HG02642 (cell line): ENCODE data around the gene NBEAL1.
"Not testable (repeated sequence)": the region's sequence is repeated elsewhere in the genome, so short reads cannot be mapped to it uniquely, and the experiment has no call there.

Source experiments
- ATAC-seq: cut with Tn5 transposase; IDR thresholded peaks from one replicate; pipeline ENCODE4 v1.9.1; 2021; ENCODE audit warnings: mild to moderate bottlenecking; ENCODE audit not compliant: unreplicated experiment, poor library complexity

NBEAL1 gene

GRCh38 chr2:203102357-203102756 is 87.7 kb downstream of the NBEAL1 start:
- not testable (repeated sequence) for ATAC-seq

DNA sequence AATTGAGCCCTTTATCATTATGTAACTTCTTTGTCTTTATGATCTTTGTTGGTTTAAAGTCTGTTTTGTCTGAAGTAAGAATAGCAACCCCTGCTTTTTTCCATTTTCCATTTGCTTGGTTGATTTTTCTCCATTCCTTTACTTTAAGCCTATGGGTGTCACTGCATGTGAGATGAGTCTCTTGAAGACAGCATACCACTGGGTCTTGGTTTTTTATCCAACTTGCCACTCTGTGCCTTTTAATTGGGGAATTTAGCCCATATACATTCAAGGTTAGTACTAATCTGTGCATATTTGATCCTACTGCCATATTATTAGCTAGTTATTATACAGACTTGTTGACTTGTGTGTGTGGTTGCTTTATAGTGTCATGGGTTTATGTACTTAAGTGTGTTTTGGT is 89.6 kb downstream of the NBEAL1 start:
- no peak for ATAC-seq

DNA sequence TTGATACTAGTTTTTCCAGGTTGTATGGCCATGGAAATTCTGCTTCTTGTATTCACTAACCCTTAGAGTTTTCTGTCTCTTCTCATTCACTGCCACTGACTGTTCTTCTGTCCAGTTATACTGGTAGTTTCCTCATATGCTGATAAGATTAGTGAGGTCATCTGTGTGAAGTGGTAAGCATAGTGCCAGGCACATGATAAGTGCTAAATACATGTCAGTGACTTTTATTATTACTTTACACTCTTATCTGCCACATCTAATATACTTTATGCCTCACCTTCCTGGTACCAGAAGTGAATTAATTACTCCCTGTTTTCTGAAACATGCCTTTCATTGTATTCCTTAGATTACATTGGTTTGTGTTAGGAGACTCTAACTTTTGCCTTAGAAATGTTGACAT is 91.3 kb downstream of the NBEAL1 start:
- ATAC-seq: no peak

DNA sequence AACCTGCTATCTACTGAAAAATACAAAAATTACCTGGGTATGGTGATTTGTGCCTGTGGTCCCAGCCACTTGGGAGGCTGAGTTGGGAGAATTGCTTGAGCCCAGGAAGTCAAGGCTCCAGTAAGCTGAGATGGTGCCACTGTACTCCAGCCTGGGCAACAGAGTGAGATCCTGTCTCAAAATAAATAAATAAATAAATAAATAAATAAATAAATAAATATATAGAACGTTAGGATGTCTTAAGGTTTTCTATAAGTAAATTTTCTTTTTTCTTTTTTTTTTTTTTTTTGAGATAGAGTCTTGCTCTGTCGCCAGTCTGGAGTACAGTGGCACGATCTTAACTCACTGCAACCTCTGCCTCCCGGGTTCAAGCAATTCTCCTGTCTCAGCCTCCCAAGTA is 95.8 kb downstream of the NBEAL1 start:
- ATAC-seq: not testable (repeated sequence)

GRCh38 chr2:203112342-203112741 is 97.7 kb downstream of the NBEAL1 start:
- no peak for ATAC-seq

GRCh38 chr2:203115201-203115700 is 100.6 kb downstream of the NBEAL1 start:
- ATAC-seq: not testable (repeated sequence)

DNA sequence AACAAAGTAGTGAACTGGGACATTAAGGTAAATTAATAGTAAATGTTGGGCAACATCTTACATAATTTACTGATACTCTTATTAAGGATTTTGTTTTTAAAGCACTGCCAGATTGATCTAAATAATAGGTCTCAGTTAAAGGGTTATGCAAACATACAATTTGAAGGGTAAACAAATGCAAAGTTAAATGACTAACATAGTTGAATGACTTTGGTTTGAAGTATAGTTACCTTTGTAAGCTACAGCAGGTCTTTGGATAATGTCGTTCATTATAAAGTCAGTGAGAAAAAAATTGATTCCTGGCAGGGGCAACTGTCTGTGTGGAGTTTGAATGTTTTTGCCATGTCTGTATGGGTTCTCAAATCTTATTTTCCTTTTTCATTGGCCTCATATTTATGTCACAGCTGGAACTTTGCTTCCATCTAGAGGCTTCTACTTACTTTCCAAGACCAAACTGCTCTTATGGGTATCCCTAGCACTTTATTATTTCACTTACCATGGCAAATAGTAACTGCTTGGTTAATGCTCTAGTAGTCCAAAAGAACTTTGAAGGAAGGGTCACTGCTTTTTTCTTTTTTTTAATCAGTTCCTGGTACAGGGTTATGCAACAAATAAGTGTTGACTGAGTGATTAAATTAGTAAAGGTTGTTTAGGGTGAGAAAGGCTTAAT is 107.8 kb downstream of the NBEAL1 start:
- no peak for ATAC-seq

DNA sequence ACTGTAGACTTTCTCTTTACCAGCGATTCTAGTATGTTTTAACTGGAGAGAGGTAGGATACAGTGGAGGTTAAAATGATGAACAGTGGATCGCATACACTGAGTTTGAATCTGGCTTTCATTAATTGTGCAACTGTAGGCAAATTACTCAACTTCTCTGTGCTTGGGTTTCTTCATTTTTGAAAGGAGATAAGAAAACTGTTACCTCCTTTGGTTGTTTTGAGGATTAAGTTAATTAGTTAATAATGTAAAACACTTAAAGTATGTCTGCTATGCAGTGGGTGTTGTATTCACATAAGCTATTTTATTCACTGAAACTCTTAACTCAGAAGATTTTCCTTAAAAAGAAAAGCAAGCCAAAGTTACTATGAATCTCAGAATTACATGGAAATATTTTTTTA is 112.3 kb downstream of the NBEAL1 start:
- no peak for ATAC-seq

DNA sequence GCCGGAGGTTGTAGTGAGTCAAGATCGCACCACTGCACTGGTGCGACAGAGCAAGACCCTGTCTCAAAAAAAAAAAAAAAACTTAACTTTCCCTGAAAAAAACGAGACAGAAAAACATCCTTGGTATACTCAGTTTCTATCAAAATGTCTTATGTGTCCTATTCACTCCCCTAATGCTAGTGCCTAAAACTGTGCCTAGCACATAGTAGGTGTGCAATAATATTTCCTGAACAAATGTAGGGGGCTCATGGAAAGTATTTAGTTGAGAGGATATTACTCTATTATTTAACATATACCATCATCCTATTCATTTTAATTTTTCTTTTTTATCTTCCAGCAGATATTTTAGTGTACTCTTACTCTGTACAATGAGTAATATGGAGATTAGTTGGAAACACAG is 120.4 kb downstream of the NBEAL1 start:
- no peak for ATAC-seq

- ATAC-seq: no peak
Observed at GRCh38 chr2:203143391-203143790, 128.7 kb downstream of the NBEAL1 start.

DNA sequence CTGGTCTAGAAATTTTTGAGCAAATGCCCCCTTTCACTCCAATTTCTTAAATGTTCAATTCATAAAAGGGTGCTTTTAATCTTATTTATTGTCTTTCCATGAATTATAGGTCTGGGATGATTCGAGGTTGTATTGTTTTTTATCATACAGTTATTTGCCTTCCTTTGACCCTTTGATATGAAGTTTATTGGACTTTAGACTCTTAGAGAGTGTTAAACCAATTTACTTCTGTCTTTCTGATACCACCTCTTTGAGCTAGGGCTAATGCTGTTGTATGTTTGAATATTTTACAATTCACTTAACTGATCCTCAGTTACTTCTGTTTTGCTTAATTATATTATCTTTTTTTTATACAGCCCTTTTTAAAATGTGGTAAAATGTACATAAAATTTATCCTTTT is 134.5 kb downstream of the NBEAL1 start:
- no peak for ATAC-seq

DNA sequence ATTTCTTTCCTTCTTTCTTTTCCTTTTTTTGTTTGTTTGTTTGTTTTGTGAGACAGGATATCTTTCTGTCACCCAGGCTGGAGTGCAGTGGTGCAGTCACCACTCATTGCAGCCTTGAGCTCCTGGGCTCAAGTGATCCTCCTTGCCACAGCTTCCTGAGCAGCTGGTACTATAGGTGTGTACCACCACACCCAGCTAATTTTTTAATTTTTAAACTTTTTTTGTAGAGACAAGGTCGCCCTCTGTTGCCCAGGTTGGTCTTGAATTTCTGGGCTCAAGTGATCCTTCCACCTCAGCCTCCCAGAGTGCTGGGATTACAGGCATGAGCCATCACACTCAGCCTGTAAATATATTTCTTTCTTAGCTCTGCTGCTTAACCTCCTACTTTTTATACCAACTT is 140.7 kb downstream of the NBEAL1 start:
- no peak for ATAC-seq

GRCh38 chr2:203162722-203163121 is 148.0 kb downstream of the NBEAL1 start:
- not testable (repeated sequence) for ATAC-seq

DNA sequence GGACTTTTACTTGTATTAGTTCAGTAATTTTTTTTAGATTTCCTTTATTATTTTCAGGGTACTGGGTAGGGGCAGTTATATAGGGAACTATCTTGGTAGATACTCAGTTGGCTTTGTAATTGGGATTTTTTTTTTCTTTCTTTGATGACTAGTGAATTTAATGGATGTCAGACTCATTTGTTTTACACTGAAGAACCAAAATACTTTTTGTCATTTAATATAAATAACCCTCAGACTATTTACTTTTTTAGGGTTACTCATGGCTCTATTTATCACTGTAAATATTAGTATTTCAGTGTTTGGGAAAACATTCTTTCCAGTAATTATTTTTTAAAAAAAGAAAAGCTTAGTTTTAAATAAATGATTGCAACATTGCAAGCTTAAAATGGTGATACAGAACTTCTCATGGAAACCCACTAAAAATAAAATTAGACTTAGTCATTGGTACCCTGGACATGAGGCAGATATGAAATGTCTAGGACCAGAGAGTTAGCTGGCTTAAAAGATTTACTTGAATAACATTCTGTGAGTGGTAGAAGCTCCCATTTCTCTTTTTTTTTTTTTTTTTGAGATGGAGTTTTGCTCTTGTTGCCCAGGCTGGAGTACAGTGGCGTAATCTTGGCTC is 149.7 kb downstream of the NBEAL1 start:
- no peak for ATAC-seq

GRCh38 chr2:203167751-203168150 is 153.1 kb downstream of the NBEAL1 start:
- ATAC-seq: no peak

DNA sequence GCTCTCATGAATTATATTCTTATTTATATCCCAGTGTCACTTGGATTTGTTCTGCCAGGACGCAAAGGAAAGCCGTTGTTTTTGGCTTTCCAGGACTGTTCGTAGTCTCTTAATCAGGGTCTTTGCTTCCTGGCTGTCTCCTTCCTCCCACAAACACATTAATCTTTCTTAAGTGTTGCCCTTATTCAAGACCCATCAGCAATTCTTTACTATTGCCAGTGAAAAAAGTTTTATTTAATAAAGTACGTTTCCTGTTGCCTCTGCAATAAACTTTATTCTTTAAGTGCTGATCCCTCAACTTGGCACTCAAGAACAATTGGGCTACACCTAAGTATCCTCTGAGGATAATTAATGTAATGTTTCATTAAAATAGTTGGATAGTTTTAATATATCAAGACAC is 155.8 kb downstream of the NBEAL1 start:
- no peak for ATAC-seq

GRCh38 chr2:203175371-203175770 is 160.7 kb downstream of the NBEAL1 start:
- ATAC-seq: no peak

- no peak for ATAC-seq
Observed at GRCh38 chr2:203177361-203177760, 162.7 kb downstream of the NBEAL1 start.

- no peak for ATAC-seq
Observed at GRCh38 chr2:203185864-203186263, 171.2 kb downstream of the NBEAL1 start.

DNA sequence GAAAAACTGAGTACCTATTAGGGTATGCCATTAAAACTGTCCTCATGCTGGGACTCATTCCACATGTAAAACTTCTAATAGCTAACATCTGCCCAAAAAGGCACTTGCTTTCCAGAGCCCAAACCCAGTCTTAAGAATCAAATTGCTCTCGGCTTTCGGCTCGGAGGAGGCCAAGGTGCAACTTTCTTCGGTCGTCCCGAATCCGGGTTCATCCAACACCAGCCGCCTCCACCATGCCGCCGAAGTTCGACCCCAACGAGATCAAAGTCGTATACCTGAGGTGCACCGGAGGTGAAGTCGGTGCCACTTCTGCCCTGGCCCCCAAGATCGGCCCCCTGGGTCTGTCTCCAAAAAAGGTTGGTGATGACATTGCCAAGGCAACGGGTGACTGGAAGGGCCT is 175.9 kb downstream of the NBEAL1 start:
- not testable (repeated sequence) for ATAC-seq

GRCh38 chr2:203191026-203191425 is 176.4 kb downstream of the NBEAL1 start:
- ATAC-seq: not testable (repeated sequence)

DNA sequence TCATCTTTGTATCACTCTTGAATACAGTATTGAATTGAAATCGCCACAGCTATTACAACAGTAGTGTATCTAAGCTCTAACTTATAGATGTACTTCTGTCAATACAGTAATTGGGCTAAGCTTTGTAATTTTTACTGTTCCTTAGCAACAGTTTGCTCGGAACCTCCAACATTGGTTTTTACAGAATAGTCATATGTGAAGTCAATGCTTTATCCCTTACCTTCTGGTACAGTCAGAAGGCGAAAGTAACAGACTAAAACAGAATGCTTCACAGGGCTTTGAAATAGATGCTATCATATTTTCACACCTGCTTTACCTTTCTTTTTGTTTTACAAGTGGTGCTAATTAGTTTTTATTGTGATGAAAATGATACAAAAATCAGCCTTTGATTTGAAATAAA is 177.3 kb downstream of the NBEAL1 start:
- no peak for ATAC-seq
